ENCODE measurements around the gene ENTPD1.

DNA sequence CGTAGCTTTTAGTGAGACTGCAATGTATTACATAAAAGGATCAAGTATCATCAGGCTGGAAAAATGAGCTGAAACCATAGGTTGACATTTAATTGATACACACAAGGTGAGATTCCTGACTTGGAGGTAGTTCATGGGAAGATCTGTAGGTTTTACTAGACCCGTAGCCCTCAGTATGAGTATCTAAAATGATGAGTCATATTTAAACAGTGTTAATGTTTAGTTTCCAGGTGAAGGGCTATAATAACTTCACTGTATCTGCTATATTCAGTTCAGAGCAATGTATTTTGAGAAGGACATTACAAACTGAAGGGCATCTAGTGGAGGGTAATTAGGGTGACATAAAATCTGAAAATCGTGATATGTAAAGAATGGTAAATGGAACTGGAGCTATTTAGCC is 35.0 kb downstream of the ENTPD1 start:
- TF ChIP-seq, protein P1, sequence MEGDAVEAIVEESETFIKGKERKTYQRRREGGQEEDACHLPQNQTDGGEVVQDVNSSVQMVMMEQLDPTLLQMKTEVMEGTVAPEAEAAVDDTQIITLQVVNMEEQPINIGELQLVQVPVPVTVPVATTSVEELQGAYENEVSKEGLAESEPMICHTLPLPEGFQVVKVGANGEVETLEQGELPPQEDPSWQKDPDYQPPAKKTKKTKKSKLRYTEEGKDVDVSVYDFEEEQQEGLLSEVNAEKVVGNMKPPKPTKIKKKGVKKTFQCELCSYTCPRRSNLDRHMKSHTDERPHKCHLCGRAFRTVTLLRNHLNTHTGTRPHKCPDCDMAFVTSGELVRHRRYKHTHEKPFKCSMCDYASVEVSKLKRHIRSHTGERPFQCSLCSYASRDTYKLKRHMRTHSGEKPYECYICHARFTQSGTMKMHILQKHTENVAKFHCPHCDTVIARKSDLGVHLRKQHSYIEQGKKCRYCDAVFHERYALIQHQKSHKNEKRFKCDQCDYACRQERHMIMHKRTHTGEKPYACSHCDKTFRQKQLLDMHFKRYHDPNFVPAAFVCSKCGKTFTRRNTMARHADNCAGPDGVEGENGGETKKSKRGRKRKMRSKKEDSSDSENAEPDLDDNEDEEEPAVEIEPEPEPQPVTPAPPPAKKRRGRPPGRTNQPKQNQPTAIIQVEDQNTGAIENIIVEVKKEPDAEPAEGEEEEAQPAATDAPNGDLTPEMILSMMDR (IDR thresholded peaks at IDR 0.05; ENCODE audit: insufficient read depth, low read length, poor library complexity, severe bottlenecking) = no peak
- TF ChIP-seq EZH2phosphoT487 (conservative IDR thresholded peaks at IDR 0.05; ENCODE audit: low read length) = no peak

All from SU-DHL-6 (cell line).